GM12864 (cell line): ENCODE results near the gene SPATA25.

Experiments used
- DNase-seq: peaks from one replicate; pipeline ENCODE4 v3.0.0-alpha.2; 2011; ENCODE audit warnings: low read depth
- H3K4me3 ChIP-seq: 2 replicates; pipeline ENCODE4 v1.5.1; 2011; ENCODE audit warnings: mild to moderate bottlenecking, low read depth, low read length, control low read depth
- CTCF ChIP-seq: IDR thresholded peaks from 2 replicates; pipeline ENCODE4 v1.5.1; 2011; ENCODE audit warnings: low read depth, mild to moderate bottlenecking, moderate library complexity, low read length, control low read depth, inconsistent platforms; ENCODE audit errors: missing control alignments

The SPATA25 gene

GRCh38 chr20:45842169-45842812 is 45.1 kb downstream of the SPATA25 start:
- DNase-seq: peak; percentile 31
- no peak for TF ChIP-seq CTCF

GRCh38 chr20:45841407-45842129 is 45.9 kb downstream of the SPATA25 start:
- DNase-seq: no peak
- no peak for TF ChIP-seq CTCF
- no peak overlapping the region for H3K4me3 ChIP-seq

More at GRCh38 chr20:45842169-45842812, 45.1 kb downstream of the SPATA25 start:
- no peak overlapping the region for H3K4me3 ChIP-seq

GRCh38 chr20:45840700-45841198 is 46.7 kb downstream of the SPATA25 start:
- no peak for DNase-seq
- H3K4me3 ChIP-seq: no peak overlapping the region
- no peak for TF ChIP-seq CTCF

- TF ChIP-seq CTCF: no peak
- no peak overlapping the region for H3K4me3 ChIP-seq
- no peak for DNase-seq
Measured at GRCh38 chr20:45836841-45837240, 50.6 kb downstream of the SPATA25 start.
